Purkinje cell (primary cell): ENCODE data around the gene SEM1. TPM values are rescaled to one million over a fixed set of nuclear protein-coding genes. Genes with fewer than 3 reads are reported as not detected.

ENCODE experiments used
- polyA plus RNA-seq: library from polyadenylated mRNA; unstranded; fragments of >200 nt; fragmentation: Nextera tagmentation; gene quantifications from 2 replicates; pipeline ENCODE4 v1.2.1, GENCODE V29; 2014

Gene SEM1
- 753 and 1,017 TPM in 2 replicates for polyA plus RNA-seq

GRCh38 chr7:96709381-96710228 is at the start of gene SEM1:
TSS of gene SEM1 (minus strand) at chr7:96709846. CDS start at chr7:96709763, 83 bp downstream.

